Vagina (tissue), 2 donors: ENCODE data around the gene ENAH.

Experiments
- CTCF ChIP-seq, 3 experiments: fragments of 450-650 bp in 2 of 3; fragments of 200-600 bp in 1 of 3; sonication (generic) in 1 of 3; IDR thresholded peaks; one replicate each; pipeline ENCODE4 v1.5.1; 2017 to 2019; ENCODE audit warnings: antibody characterized with exemption in 3 of 3, mild to moderate bottlenecking in 2 of 3, moderate library complexity in 2 of 3
- POLR2AphosphoS5 ChIP-seq, 2 donors: sonication (generic); formaldehyde crosslinking; IDR thresholded peaks; one replicate each; pipeline ENCODE4 v1.9.0; 2017; ENCODE audit warnings: antibody characterized with exemption in 2 of 2, mild to moderate bottlenecking in 2 of 2, low read depth in 1 of 2; ENCODE audit not compliant: insufficient read depth in 1 of 2

- TF ChIP-seq POLR2AphosphoS5 (IDR thresholded peaks at IDR 0.05; ENCODE audit: insufficient read depth in 1 of 2, low read depth in 1 of 2) (no peak), CTCF (IDR thresholded peaks at IDR 0.05) (no peak)
These were observed 26.2 kb downstream of the ENAH start for GRCh38 chr1:225626698-225627097.
